GM21737 (cell line): Measurements from ENCODE around the gene GBP2.
"Not testable (repeated sequence)": the region's sequence is repeated elsewhere in the genome, so short reads cannot be mapped to it uniquely, and the experiment has no call there.

ENCODE experiments used
- ATAC-seq: cut with Tn5 transposase; IDR thresholded peaks from one replicate; pipeline ENCODE4 v1.9.1; 2021; ENCODE audit warnings: mild to moderate bottlenecking, moderate library complexity; ENCODE audit not compliant: unreplicated experiment

GBP2 gene

GRCh38 chr1:89126602-89127565, 970 bp upstream of the GBP2 start:
- ATAC-seq = not testable (repeated sequence)

GRCh38 chr1:89125240-89125912, 538 bp downstream of the GBP2 start:
- peak; percentile 29 for ATAC-seq

DNA sequence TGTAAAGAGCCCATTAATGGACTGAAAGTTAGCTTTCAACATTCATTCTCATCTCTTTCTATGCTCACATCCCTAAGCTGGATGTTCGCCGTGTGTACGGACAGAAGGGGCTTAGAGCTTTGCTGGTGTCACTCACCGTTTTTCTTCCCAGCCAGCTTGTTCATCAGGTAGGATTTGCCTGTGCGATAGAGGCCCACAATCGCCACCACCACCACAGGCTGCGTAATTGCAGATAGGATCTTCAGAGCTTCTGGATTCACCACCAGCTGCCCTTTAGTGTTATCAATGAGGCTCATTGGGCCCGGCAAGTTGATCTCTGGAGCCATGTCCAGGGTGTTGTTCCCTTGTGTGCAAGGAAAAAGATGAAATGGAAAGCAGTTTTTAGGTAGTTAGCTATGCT, 4.3 kb downstream of the GBP2 start:
- ATAC-seq = no peak

DNA sequence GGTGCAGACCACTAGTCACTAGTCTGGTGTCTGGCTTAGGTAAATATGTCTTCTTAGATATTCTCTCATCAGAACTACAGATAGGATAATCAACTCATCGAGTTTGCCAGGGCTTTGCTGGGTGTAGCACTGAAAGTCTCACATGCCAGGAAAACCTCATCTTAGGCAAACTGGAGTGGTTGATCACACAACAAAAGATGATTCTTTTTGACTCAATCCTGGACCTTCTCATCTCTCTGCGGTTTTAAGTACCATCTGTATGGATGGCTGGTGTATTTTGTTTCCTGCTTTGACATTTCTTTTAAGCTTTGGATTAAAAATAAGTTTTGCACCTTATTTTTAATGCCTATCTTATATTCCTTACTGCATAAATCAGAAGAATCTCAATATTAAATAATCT, 11.3 kb downstream of the GBP2 start:
- ATAC-seq = no peak

DNA sequence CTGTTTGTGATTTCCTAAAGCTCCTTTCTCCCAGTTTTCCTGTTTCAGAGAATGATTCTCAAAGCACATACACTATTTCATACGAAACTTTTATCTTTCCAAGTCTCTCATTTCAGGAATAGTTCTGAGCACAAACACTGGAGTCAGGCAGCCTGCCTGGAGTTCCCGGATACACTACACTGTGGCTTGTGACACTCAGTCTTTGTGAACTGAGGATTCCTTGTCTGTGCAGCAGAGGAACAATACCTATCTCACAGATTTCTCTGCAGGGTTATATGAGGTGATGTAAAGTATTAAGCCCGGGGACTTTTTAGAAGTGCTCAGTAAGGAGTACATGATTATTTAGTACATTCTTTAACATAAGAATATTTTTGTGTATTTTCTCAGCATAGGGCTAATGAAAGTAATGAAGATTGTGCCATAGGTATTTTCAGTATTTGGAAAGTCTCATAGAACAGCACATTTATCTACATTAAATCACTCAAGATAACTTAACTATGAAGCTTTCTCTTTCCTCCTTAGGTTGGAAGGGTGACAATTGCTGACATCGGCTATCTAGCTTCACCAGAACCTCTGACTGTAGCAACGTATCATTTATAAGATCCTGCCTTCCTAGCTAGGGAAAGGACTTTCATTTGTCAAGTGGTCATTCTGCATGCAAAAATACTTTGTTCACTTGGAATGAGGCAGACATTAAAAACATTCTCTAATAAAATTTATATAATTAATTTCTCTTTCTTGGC, 12.9 kb downstream of the GBP2 start:
- no peak for ATAC-seq

- ATAC-seq = no peak
Observed at GRCh38 chr1:89104687-89105086, 21.2 kb downstream of the GBP2 start.

GRCh38 chr1:89104147-89104546, 21.8 kb downstream of the GBP2 start:
- no peak for ATAC-seq

- no peak for ATAC-seq
Observed at GRCh38 chr1:89102021-89102420, 23.9 kb downstream of the GBP2 start.

- ATAC-seq = no peak
Observed at GRCh38 chr1:89100412-89100811, 25.5 kb downstream of the GBP2 start.

- no peak for ATAC-seq
Observed at GRCh38 chr1:89098857-89099256, 27.1 kb downstream of the GBP2 start.

GRCh38 chr1:89095737-89096136, 30.2 kb downstream of the GBP2 start:
- ATAC-seq = no peak

DNA sequence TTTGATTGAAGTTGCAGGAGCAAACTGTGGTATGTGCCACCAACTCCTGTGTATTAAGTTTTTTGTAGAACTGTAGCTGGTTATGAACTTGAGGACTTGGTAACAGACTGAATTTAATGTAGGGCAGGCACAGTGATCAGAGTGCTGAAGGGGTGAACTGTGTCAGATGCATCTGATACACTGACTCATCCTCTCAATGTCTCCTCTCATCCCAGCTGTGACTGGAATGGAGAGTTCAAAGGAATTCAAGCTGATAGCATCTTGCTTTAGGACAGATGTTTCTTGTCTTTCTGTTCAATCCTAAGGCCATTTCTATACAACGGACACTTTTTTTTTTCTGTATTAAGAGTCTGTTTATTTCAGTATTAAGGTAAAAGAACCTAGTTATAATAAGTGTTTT, 36.0 kb downstream of the GBP2 start:
- ATAC-seq = no peak

DNA sequence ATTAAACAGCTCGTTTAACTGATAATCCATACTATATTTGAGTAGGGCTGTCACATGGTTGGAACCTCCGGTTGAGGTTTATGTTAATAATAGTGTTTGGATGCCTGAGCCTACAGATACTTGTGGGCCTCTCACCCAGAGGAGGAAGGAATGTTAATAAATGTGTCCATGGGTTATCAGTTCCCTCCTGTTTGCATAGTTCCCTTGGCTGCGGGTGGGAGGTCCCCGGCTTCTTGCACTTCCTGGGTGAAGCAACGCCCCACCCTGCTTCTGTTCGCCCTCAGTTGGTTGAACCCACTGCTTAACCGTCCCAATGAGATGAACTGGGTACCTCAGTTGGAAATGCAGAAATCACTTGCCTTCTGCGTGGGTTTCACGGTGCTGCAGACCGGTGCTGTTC, 37.3 kb downstream of the GBP2 start:
- no peak for ATAC-seq

DNA sequence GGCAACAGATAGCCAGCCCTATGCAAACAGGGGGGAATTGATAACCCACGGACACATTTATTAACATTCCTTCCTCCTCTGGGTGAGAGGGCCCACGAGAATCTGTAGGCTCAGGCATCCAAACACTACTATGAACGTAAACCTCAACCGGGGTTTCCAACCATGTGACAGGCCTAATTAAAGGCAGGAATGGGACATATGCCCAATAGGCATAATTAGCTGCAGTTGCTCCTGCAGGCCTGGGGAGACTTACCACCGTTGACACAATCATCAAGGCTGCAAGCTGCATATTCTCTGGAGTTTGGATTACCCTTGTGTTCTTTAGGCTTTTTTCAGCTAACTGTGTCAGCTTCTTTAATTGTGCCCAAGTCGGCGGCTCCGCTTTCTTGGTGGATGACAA, 38.7 kb downstream of the GBP2 start:
- ATAC-seq = no peak

GRCh38 chr1:89085781-89086180, 40.1 kb downstream of the GBP2 start:
- ATAC-seq = no peak

DNA sequence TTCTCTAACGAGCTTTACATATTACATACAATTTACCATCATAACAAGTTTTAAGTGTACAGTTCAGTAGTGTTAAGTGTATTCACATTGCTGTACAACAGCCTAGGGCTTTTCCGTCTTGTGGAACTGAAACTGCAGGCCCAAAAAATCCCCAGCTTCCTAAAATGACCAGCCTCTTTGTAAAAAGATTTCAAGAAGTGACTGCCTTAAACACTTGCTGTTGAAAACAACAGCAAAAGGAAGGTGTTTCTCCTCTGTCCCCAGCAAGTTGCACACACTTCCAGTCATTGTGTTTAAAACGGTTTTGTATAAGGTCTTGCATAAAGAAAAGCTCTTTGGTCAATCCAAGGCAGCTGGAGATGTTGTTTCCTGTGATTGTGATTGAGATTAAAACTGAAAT, 44.9 kb downstream of the GBP2 start:
- no peak for ATAC-seq

DNA sequence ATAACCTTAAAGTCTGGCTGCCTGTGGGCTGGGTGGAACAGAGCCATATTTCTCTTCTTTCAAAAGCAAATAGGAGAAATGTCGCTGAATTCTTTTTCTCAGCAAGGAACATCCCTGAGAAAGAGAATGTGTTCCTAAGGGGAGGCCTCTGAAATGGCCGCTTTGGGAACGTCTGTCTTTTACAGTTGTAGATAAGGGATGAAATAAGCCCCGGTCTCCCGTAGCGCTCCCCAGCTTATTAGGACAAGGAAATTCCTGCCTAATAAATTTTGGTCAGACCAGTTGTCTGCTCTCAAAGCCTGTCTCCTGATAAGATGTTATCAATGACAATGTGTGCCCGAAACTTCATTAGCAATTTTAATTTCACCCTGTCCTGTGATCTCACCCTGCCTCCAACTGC, 45.8 kb downstream of the GBP2 start:
- ATAC-seq = not testable (repeated sequence)

DNA sequence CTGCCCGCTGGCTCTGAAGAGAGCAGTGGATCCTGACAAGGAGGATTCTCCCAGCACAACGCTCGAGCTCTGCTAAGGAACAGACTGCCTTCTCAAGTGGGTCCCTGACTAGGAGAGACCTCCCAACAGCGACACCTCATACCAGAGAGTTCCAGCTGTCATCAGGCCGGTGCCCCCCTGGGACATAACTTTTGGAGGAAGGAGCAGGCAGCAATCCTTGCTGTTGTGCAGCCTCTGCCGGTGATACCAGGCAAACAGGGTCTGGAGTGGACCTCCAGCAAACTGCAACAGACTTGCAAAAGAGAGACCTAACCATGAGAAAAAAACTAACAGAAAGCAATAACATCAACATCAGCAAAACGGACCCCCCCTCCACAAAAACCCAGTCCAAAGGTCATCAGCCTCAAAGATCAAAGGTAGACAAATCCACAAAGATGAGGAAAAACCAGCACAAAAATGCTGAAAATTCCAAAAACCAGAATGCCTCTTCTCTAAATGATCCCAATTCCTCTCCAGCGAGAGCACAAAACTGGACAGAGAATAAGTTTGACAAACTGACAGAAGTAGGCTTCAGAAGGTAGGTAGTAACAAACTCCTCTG, 53.3 kb downstream of the GBP2 start:
- ATAC-seq = not testable (repeated sequence)

DNA sequence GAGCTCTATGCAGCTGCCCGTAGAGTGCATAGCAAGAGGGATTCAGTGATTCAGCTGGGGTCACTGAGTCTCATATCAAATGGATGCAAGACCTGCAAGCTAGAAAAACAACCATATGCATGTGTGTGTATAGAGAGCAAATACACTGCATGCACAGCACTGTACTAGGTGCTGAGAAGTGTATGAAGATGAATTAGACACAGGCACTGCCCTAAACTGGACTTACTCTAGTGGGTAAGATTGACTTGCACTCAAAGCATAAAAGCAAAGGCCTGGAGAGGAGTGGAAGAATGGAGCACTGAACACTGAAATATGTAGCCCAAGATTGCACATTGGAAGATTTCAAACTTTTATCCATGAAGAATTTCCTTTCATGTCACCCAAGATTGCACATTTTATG, 55.4 kb downstream of the GBP2 start:
- ATAC-seq = no peak

GRCh38 chr1:89069951-89070350, 56.0 kb downstream of the GBP2 start:
- ATAC-seq = no peak

GRCh38 chr1:89068291-89068690, 57.6 kb downstream of the GBP2 start:
- ATAC-seq = no peak
